GM19395 (cell line): ENCODE results near the gene ERN1.
"Not testable (repeated sequence)": the region's sequence is repeated elsewhere in the genome, so short reads cannot be mapped to it uniquely, and the experiment has no call there.

Source experiments
- ATAC-seq: cut with Tn5 transposase; IDR thresholded peaks from one replicate; pipeline ENCODE4 v1.9.1; 2021; ENCODE audit warnings: mild to moderate bottlenecking, moderate library complexity; ENCODE audit not compliant: unreplicated experiment

ERN1 gene

GRCh38 chr17:64129765-64130558 is at the start of gene ERN1:
TSS of gene ERN1 (minus strand) at chr17:64130144. CDS start at chr17:64130029, 115 bp downstream.
- ATAC-seq = peak; percentile 72

GRCh38 chr17:64179024-64179423 is 49.1 kb upstream of the ERN1 start:
- not testable (repeated sequence) for ATAC-seq

- no peak for ATAC-seq
These were observed 48.3 kb upstream of the ERN1 start for GRCh38 chr17:64178011-64178825.

GRCh38 chr17:64177311-64178010 is 47.5 kb upstream of the ERN1 start:
- ATAC-seq = no peak

- ATAC-seq = no peak
These were observed 46.6 kb upstream of the ERN1 start for GRCh38 chr17:64176556-64176955.

GRCh38 chr17:64174686-64175456 is 44.9 kb upstream of the ERN1 start:
- no peak for ATAC-seq

GRCh38 chr17:64173646-64174045 is 43.7 kb upstream of the ERN1 start:
- ATAC-seq = no peak

- no peak for ATAC-seq
These were observed 42.6 kb upstream of the ERN1 start for GRCh38 chr17:64172510-64172909.

- no peak for ATAC-seq
These were observed 41.1 kb upstream of the ERN1 start for GRCh38 chr17:64171041-64171440.

GRCh38 chr17:64170286-64170685 is 40.3 kb upstream of the ERN1 start:
- no peak for ATAC-seq

- ATAC-seq = not testable (repeated sequence)
These were observed 37.7 kb upstream of the ERN1 start for GRCh38 chr17:64167666-64168065.

- ATAC-seq = no peak
These were observed 36.9 kb upstream of the ERN1 start for GRCh38 chr17:64166876-64167275.

GRCh38 chr17:64165347-64165746 is 35.4 kb upstream of the ERN1 start:
- no peak for ATAC-seq

- no peak for ATAC-seq
These were observed 34.8 kb upstream of the ERN1 start for GRCh38 chr17:64164596-64165285.

- ATAC-seq = no peak
These were observed 33.5 kb upstream of the ERN1 start for GRCh38 chr17:64163468-64163867.

GRCh38 chr17:64162554-64162953 is 32.6 kb upstream of the ERN1 start:
- ATAC-seq = no peak

GRCh38 chr17:64161380-64162176 is 31.6 kb upstream of the ERN1 start:
- ATAC-seq = no peak

GRCh38 chr17:64160378-64160777 is 30.4 kb upstream of the ERN1 start:
- ATAC-seq = no peak
